ENCODE measurements around the gene PPM1F. TPM values are rescaled to one million over a fixed set of nuclear protein-coding genes. Genes with fewer than 3 reads are reported as not detected.
"Not testable (repeated sequence)": the region's sequence is repeated elsewhere in the genome, so short reads cannot be mapped to it uniquely, and the experiment has no call there.

The PPM1F gene
- total RNA-seq, 1 donor, result 23.5 TPM

- no peaks in the 10 kb centered on the region for H3K27me3 ChIP-seq (ENCODE audit: insufficient read depth, low read length)
- H3K4me3 ChIP-seq (ENCODE audit: low read length), result no peak overlapping the region
- H3K4me1 ChIP-seq (ENCODE audit: insufficient read depth, low read length), result no peaks in the 10 kb centered on the region
- no peaks in the 10 kb centered on the region for H3K9me3 ChIP-seq (ENCODE audit: low read depth, low read length)
These were observed 63.2 kb downstream of the PPM1F start for GRCh38 chr22:21889251-21889990.

DNA sequence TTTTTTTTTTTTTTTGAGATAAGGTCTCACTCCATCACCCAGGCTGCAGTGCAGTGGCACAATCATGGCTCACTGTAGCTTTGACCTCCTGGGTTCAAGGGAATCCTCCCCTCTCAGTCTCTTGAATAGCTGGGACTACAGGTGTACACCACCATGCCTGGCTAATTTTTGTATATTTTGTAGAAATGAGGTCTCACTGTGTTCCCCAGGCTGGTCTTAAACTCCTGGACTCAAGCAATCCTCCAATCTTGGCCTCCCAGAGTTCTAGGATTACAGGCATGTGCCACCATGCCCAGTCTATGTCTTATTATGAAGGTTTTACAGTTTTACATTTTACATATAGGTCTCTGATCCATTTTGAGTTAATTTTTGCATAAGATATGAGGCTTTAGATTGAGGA, 64.8 kb downstream of the PPM1F start:
- H3K4me1 ChIP-seq (ENCODE audit: insufficient read depth, low read length), result no peaks in the 10 kb centered on the region
- no peak overlapping the region for H3K4me3 ChIP-seq (ENCODE audit: low read length)
- H3K27me3 ChIP-seq (ENCODE audit: insufficient read depth, low read length), result no peaks in the 10 kb centered on the region

GRCh38 chr22:21883930-21884329, 68.7 kb downstream of the PPM1F start:
- not testable (repeated sequence) for H3K27me3 ChIP-seq (ENCODE audit: insufficient read depth, low read length); H3K4me3 ChIP-seq (ENCODE audit: low read length); H3K9me3 ChIP-seq (ENCODE audit: low read depth, low read length); H3K4me1 ChIP-seq (ENCODE audit: insufficient read depth, low read length)

More for the DNA sequence above, 64.8 kb downstream of the PPM1F start:
- no peaks in the 10 kb centered on the region for H3K9me3 ChIP-seq (ENCODE audit: low read depth, low read length)

- not testable (repeated sequence) for H3K27me3 ChIP-seq (ENCODE audit: insufficient read depth, low read length); H3K4me1 ChIP-seq (ENCODE audit: insufficient read depth, low read length); H3K4me3 ChIP-seq (ENCODE audit: low read length); H3K9me3 ChIP-seq (ENCODE audit: low read depth, low read length)
These were observed 69.8 kb downstream of the PPM1F start for GRCh38 chr22:21882754-21883333.

GRCh38 chr22:21881841-21882753, 70.6 kb downstream of the PPM1F start:
- Histone ChIP-seq H3K4me1 (ENCODE audit: insufficient read depth, low read length) (no peaks in the 10 kb centered on the region), H3K4me3 (ENCODE audit: low read length) (no peak overlapping the region), H3K27me3 (ENCODE audit: insufficient read depth, low read length) (no peaks in the 10 kb centered on the region), H3K9me3 (ENCODE audit: low read depth, low read length) (no peaks in the 10 kb centered on the region)

DNA sequence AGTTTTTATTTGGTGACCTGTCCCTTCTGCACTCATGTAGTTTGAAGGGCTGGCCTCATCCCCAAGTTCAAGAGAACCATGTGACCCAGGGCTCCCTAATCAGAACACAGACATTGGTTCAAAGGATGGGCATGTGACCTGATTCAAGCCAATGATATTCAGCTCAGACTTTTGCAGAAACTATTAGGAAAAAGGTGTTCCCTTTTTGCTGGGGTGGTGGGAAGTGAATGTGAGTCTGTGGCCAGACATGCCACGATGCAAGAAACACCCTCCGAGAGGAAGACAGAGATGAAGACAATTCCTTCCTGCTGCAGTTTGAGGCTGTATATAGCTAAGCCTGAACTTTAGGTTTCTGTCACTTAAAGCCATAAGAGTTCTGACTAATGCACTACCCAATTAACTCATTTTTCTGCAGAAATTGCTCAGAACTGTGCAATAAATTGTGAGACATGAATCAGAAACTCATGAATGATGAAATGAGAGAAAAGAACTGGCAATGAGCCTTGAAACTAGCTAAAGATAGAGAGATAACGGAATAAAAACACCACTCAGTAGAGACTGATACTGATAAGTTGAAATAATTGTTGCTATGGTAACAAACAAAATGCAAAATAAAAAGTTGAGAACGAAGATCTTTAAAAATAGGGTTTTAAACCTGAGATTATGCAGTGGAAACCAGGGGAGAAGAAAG, 76.0 kb downstream of the PPM1F start:
- Histone ChIP-seq H3K27me3 (ENCODE audit: insufficient read depth, low read length) (no peaks in the 10 kb centered on the region), H3K4me3 (ENCODE audit: low read length) (no peak overlapping the region), H3K9me3 (ENCODE audit: low read depth, low read length) (no peaks in the 10 kb centered on the region), H3K4me1 (ENCODE audit: insufficient read depth, low read length) (peaks cover 8% of the 10 kb centered on the region)

DNA sequence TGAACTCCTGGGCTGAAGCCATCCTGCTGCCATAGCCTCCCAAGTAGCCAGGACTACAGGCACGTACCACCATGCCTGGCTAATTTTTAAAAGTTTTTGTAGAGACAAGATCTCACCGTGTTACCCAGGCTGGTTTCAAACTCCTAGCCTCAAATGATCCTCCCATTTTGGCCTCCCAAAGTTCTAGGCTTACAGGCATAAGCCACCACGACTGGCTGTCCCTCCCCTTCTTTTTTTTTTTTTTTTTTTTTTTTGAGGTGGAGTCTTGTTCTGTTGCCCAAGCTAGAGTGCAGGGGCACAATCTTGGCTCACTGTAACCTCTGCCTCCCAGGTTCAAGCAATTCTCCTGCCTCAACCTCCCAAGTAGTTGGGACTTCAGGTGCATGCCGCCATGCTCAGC, 77.7 kb downstream of the PPM1F start:
- not testable (repeated sequence) for H3K27me3 ChIP-seq (ENCODE audit: insufficient read depth, low read length); H3K9me3 ChIP-seq (ENCODE audit: low read depth, low read length); H3K4me3 ChIP-seq (ENCODE audit: low read length); H3K4me1 ChIP-seq (ENCODE audit: insufficient read depth, low read length)

DNA sequence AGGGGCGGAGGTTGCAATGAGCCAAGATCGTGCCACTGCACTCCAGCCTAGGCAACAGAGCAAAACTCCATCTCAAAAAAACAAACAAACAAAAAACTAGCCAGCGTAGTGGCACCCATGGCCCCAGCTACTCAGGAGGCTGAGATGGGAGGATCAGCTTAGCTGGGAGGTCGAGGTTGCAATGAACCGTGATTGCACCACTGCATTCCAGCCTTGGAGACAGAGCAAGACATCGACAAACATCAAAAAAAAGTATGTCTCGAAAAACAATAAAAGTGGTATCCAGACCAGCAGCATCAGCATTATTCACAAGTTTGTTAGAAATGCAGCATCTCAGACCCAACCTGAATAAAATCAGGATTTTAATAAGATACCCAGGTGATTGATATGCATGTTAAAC, 79.0 kb downstream of the PPM1F start:
- Histone ChIP-seq H3K4me1 (ENCODE audit: insufficient read depth, low read length) (peaks cover 13% of the 10 kb centered on the region), H3K4me3 (ENCODE audit: low read length) (no peak overlapping the region), H3K27me3 (ENCODE audit: insufficient read depth, low read length) (no peaks in the 10 kb centered on the region), H3K9me3 (ENCODE audit: low read depth, low read length) (no peaks in the 10 kb centered on the region)

- H3K4me3 ChIP-seq (ENCODE audit: low read length); H3K27me3 ChIP-seq (ENCODE audit: insufficient read depth, low read length); H3K9me3 ChIP-seq (ENCODE audit: low read depth, low read length): not testable (repeated sequence)
- peaks cover 21% of the 10 kb centered on the region for H3K4me1 ChIP-seq (ENCODE audit: insufficient read depth, low read length)
These were observed 79.9 kb downstream of the PPM1F start for GRCh38 chr22:21872741-21873140.

Other genes starting within 250 kb of the PPM1F start
- gene YPEL1, start 217.1 kb downstream of the PPM1F start, total RNA-seq, result 3.8 TPM
- 30.0 TPM for gene MAPK1, start 85.2 kb downstream of the PPM1F start, total RNA-seq
- gene TOP3B, start 29.9 kb upstream of the PPM1F start, total RNA-seq, result 34.8 TPM

All from mononuclear cell (primary cell).